Breast epithelium (tissue), 3 donors: Measurements from ENCODE around the gene MEAK7.

Experiments
- CTCF ChIP-seq, 3 donors: fragments of 450-650 bp; IDR thresholded peaks; one replicate each; pipeline ENCODE4 v1.5.1; 2016 to 2017; ENCODE audit warnings: antibody characterized with exemption in 3 of 3, mild to moderate bottlenecking in 3 of 3, moderate library complexity in 3 of 3
- POLR2A ChIP-seq: fragments of 450-650 bp; IDR thresholded peaks from one replicate; pipeline ENCODE4 v1.6.1; 2016; ENCODE audit warnings: antibody characterized with exemption, mild to moderate bottlenecking, moderate library complexity

DNA sequence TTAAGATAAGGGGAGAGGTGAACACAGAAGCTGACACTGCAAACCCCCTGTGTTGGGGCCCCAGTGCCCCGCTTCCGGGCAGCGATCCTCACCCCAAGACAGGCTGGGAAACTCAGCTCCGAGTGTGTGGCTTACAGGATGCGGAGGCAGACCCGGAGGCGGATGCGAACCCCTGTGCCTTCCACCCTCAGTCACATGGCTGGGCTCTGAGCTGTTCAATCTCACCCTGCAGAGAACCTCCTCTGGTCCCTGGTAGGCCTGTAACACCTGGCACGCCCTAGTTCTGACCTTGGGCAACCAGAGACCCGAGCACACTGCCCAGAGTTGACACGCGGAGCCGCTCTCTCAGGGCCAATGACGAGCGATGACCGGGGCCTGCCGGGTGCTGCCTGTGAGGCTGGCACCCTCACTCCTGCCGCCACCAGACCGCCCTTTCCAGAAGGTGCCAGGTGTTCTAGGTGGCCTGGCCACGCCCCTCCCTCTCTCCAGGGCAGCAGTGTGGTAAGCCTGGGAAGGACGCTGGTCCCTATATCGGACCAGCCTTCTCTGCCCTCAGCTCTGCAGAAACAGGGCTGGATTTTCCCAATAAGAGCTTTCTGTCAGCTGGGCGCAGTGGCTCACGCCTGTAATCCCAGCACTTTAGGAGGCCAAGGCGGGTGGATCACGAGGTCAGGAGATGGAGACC is 23.3 kb downstream of the MEAK7 start:
- no peak for TF ChIP-seq CTCF (IDR thresholded peaks at IDR 0.05)
- TF ChIP-seq POLR2A, result no peak
